Measurements from ENCODE around the gene IFI6. TPM values are rescaled to one million over a fixed set of nuclear protein-coding genes. Genes with fewer than 3 reads are reported as not detected.
"Not testable (repeated sequence)": the region's sequence is repeated elsewhere in the genome, so short reads cannot be mapped to it uniquely, and the experiment has no call there.

Gene IFI6
- total RNA-seq, 1 donor from 2014 or later = 42.1 TPM

GRCh38 chr1:27632387-27633297 lies 39.4 kb downstream of the IFI6 start:
- Histone ChIP-seq H3K27me3 (ENCODE audit: control insufficient read depth, insufficient read depth, low read length) (peaks cover 23% of the 10 kb centered on the region), H3K4me3 (ENCODE audit: low read depth, low read length) (no peak overlapping the region), H3K36me3 (ENCODE audit: control insufficient read depth, insufficient read depth, low read length) (no peaks in the 10 kb centered on the region)
- TF ChIP-seq CTCF (IDR thresholded peaks at IDR 0.05; ENCODE audit: insufficient read depth, low read length, poor library complexity, severe bottlenecking) = no peak
- no peak for DNase-seq (ENCODE audit: low read depth)

- Histone ChIP-seq H3K36me3 (ENCODE audit: control insufficient read depth, insufficient read depth, low read length) (no peaks in the 10 kb centered on the region), H3K27me3 (ENCODE audit: control insufficient read depth, insufficient read depth, low read length) (peaks cover 23% of the 10 kb centered on the region), H3K4me3 (ENCODE audit: low read depth, low read length) (no peak overlapping the region)
- TF ChIP-seq CTCF (IDR thresholded peaks at IDR 0.05; ENCODE audit: insufficient read depth, low read length, poor library complexity, severe bottlenecking) = no peak
- no peak for DNase-seq (ENCODE audit: low read depth)
Measured at GRCh38 chr1:27630859-27631491, 41.0 kb downstream of the IFI6 start.

GRCh38 chr1:27628712-27629111 lies 43.3 kb downstream of the IFI6 start:
- no peaks in the 10 kb centered on the region for H3K36me3 ChIP-seq (ENCODE audit: control insufficient read depth, insufficient read depth, low read length)
- H3K4me3 ChIP-seq (ENCODE audit: low read depth, low read length) = no peak overlapping the region
- TF ChIP-seq CTCF (IDR thresholded peaks at IDR 0.05; ENCODE audit: insufficient read depth, low read length, poor library complexity, severe bottlenecking) = no peak
- peaks cover 5% of the 10 kb centered on the region for H3K27me3 ChIP-seq (ENCODE audit: control insufficient read depth, insufficient read depth, low read length)
- DNase-seq (ENCODE audit: low read depth) = no peak

GRCh38 chr1:27627733-27628132 lies 44.3 kb downstream of the IFI6 start:
- DNase-seq (ENCODE audit: low read depth); H3K36me3 ChIP-seq (ENCODE audit: control insufficient read depth, insufficient read depth, low read length); H3K27me3 ChIP-seq (ENCODE audit: control insufficient read depth, insufficient read depth, low read length); H3K4me3 ChIP-seq (ENCODE audit: low read depth, low read length): not testable (repeated sequence)

GRCh38 chr1:27627061-27627460 lies 44.9 kb downstream of the IFI6 start:
- DNase-seq (ENCODE audit: low read depth) = no peak
- Histone ChIP-seq H3K4me3 (ENCODE audit: low read depth, low read length) (no peak overlapping the region), H3K36me3 (ENCODE audit: control insufficient read depth, insufficient read depth, low read length) (no peaks in the 10 kb centered on the region), H3K27me3 (ENCODE audit: control insufficient read depth, insufficient read depth, low read length) (peaks cover 3% of the 10 kb centered on the region)
- no peak for TF ChIP-seq CTCF (IDR thresholded peaks at IDR 0.05; ENCODE audit: insufficient read depth, low read length, poor library complexity, severe bottlenecking)

- Histone ChIP-seq H3K4me3 (ENCODE audit: low read depth, low read length) (no peak overlapping the region), H3K27me3 (ENCODE audit: control insufficient read depth, insufficient read depth, low read length) (peaks cover 3% of the 10 kb centered on the region), H3K36me3 (ENCODE audit: control insufficient read depth, insufficient read depth, low read length) (no peaks in the 10 kb centered on the region)
- no peak for DNase-seq (ENCODE audit: low read depth)
- TF ChIP-seq CTCF (IDR thresholded peaks at IDR 0.05; ENCODE audit: insufficient read depth, low read length, poor library complexity, severe bottlenecking) = no peak
Measured at GRCh38 chr1:27626031-27626935, 45.7 kb downstream of the IFI6 start.

All from kidney epithelial cell (primary cell).